ENCODE data around the gene LRRC19.

Gene LRRC19

GRCh38 chr9:26949637-26950069, 55.8 kb downstream of the LRRC19 start:
- no peak for TF ChIP-seq CTCF (IDR thresholded peaks at IDR 0.05)
- H3K27ac ChIP-seq, result no peak overlapping the region
- H3K4me1 ChIP-seq (ENCODE audit: control insufficient read depth in 1 of 2, insufficient read depth in 1 of 2, low read depth in 1 of 2, low read length in 1 of 2), result peaks cover 18 to 22% of the 10 kb centered on the region in 2 experiments
- H3K4me3 ChIP-seq (ENCODE audit: low read depth in 1 of 2, low read length in 1 of 2), result no peak overlapping the region
- no peaks in the 10 kb centered on the region for H3K9me3 ChIP-seq
- no peaks in the 10 kb centered on the region for H3K27me3 ChIP-seq
- H3K36me3 ChIP-seq, result no peaks in the 10 kb centered on the region

GRCh38 chr9:26947736-26948135, 57.7 kb downstream of the LRRC19 start:
- peaks cover 18 to 22% of the 10 kb centered on the region in 2 experiments for H3K4me1 ChIP-seq (ENCODE audit: control insufficient read depth in 1 of 2, insufficient read depth in 1 of 2, low read depth in 1 of 2, low read length in 1 of 2)
- H3K36me3 ChIP-seq, result no peaks in the 10 kb centered on the region
- H3K9me3 ChIP-seq, result no peaks in the 10 kb centered on the region
- peak overlapping the region; percentile 75 to 78 for H3K4me3 ChIP-seq (ENCODE audit: low read depth in 1 of 2, low read length in 1 of 2)
- TF ChIP-seq CTCF (IDR thresholded peaks at IDR 0.05), result no peak
- peak overlapping the region; percentile 95 for H3K27ac ChIP-seq
- H3K27me3 ChIP-seq, result no peaks in the 10 kb centered on the region

GRCh38 chr9:26946753-26947727, 58.4 kb downstream of the LRRC19 start, which contains the start of gene PLAA:
Gene PLAA, minus strand, starts transcription at chr9:26947242. Its CDS starts 197 bp downstream, at chr9:26947045.
- Histone ChIP-seq H3K4me3 (ENCODE audit: low read depth in 1 of 2, low read length in 1 of 2) (peak within 1 kb of the TSS; percentile 75 to 78), H3K9me3 (no peaks in the 10 kb centered on the region), H3K27me3 (no peaks in the 10 kb centered on the region), H3K27ac (peak within 1 kb of the TSS; percentile 95), H3K36me3 (no peaks in the 10 kb centered on the region), H3K4me1 (ENCODE audit: control insufficient read depth in 1 of 2, insufficient read depth in 1 of 2, low read depth in 1 of 2, low read length in 1 of 2) (peaks cover 18 to 22% of the 10 kb centered on the region in 2 experiments)
- TF ChIP-seq CTCF (IDR thresholded peaks at IDR 0.05), result peak; percentile 48

GRCh38 chr9:26945591-26945990, 59.9 kb downstream of the LRRC19 start:
- H3K4me3 ChIP-seq (ENCODE audit: low read depth in 1 of 2, low read length in 1 of 2), result peak overlapping the region in 1 of 2 experiments; percentile 75
- no peak overlapping the region for H3K27ac ChIP-seq
- no peaks in the 10 kb centered on the region for H3K27me3 ChIP-seq
- H3K36me3 ChIP-seq, result no peaks in the 10 kb centered on the region
- H3K4me1 ChIP-seq (ENCODE audit: control insufficient read depth in 1 of 2, insufficient read depth in 1 of 2, low read depth in 1 of 2, low read length in 1 of 2), result peaks cover 18 to 22% of the 10 kb centered on the region in 2 experiments
- TF ChIP-seq CTCF (IDR thresholded peaks at IDR 0.05), result no peak
- no peaks in the 10 kb centered on the region for H3K9me3 ChIP-seq
